GOT3 (cell line): ENCODE measurements around the gene ATG16L1.
"Not testable (repeated sequence)": the region's sequence is repeated elsewhere in the genome, so short reads cannot be mapped to it uniquely, and the experiment has no call there.

Experiments
- DNase-seq: peaks from one replicate; lab custom pipeline; 2025; ENCODE audit warnings: mixed read lengths; lab: John Stamatoyannopoulos, UW

The ATG16L1 gene

GRCh38 chr2:233332125-233332524, 80.7 kb downstream of the ATG16L1 start:
- DNase-seq, result no peak

DNA sequence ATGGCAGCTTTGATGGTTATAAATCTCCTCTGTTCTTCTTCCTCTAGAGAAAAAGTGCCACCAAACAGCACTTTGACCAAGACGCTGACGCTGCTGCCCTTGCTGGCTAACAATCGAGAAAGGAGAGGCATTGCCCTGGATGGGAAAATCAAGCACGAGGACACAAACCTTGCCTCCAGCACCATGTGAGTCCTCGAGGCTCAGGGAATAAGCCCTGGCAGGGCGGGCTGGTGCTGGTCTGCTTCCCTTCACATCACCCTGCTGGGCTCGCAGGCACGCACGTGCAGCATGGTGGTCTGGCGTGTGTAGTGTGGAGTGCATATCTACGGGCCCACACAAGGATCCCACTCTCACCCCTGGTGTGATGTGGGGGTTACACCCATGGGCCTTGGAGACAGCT, 83.4 kb downstream of the ATG16L1 start:
- DNase-seq, result no peak

- not testable (repeated sequence) for DNase-seq
These were observed 84.6 kb downstream of the ATG16L1 start for GRCh38 chr2:233336091-233336490.

- DNase-seq, result no peak
These were observed 85.1 kb downstream of the ATG16L1 start for GRCh38 chr2:233336541-233336940.

DNA sequence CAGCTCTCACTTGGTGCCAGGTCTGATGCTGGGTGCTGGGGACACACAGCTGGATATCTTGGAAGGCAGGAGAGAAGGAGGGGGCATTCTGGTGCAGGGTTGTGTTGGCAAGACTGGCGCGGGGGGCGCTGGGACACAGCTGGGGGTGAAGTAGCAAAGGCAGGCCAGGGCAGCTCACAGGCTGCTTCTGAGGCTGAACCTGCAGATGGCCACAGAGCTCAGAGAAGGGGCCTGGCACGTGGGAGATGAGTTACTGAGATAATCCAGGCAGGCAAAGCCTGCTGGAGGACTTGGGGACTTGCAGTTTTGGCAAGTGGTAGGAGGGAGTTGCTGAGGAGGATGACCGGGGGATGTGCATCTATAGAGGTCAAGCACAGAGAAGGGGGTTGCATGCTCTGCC, 86.6 kb downstream of the ATG16L1 start:
- DNase-seq, result no peak

DNA sequence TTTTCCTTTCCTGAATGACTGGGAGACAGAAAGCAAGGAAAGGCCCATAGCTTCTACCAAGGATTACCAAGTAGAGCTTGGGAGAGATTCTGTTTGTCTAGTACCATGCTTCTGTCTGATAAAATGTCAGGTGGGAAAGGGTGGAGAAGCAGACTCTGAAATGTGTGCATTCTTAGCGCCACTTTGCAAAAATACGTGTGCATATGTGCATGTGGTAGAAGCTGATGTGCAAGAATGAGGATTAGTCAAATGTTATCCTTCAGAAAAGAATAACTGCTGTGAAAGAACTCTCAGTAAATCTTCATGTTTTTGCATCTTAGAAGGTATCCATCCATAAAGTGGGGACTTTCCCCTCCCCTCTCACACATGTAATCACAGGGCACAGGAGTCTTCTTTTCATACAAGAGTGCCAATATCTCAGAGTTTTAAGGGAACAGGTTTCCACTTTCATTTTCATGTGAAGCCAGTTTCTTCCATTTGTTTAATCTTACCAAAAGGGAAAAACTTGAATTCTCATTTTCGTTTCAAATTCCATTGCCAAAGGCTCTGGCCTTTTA, 87.4 kb downstream of the ATG16L1 start:
- DNase-seq, result no peak

GRCh38 chr2:233339427-233339826, 88.0 kb downstream of the ATG16L1 start:
- DNase-seq, result no peak

- no peak for DNase-seq
These were observed 89.8 kb downstream of the ATG16L1 start for GRCh38 chr2:233341296-233341695.

DNA sequence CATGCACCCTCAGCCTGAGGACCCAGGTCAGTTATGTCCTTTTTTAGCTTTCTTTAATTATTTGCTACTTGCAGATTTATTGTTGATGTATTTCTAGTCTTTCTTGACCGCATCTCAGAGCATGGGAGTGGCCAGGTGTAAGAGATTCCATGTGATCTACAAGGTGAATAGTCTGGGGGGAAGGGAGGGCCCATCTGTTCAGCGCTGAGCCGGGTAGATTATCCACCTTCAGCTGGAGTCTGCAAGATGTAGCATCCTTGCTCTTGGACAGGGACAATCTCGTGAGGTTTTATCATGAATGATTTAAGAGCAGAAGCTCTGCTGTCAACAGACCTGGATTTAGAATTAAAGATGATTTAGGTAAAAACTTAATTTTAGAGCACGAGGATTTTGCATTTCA, 90.8 kb downstream of the ATG16L1 start:
- DNase-seq, result no peak

DNA sequence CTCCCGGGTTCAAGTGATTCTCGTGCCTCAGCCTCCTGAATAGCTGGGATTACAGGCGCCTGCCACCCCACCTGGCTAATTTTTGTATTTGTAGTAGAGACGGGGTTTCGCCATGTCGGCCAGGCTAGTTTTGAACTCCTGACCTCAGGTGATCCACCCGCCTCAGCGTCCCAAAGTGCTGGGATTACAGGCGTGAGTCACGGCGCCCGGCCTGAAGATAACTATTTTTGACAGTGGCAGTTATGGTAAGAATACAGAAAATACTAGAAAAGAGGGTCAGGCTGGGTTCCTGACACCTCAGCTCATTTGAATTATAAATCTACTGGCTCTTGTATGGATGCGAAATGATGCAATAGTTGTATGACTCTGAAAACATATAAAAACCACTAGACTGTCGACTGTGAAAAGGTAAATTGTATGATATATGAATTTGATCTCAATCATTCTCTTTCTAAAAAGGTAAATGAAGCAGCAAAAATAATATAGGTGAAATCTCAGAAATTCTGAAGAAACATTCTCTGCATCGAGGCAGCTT, 91.8 kb downstream of the ATG16L1 start:
- DNase-seq, result no peak
